CD1c-positive myeloid dendritic cell (primary cell): Measurements from ENCODE around the gene KAZN.

Experiments used
- DNase-seq: peaks from one replicate; pipeline ENCODE4 v3.0.0-alpha.2; 2016; ENCODE audit errors: extremely low spot score

Gene KAZN

DNA sequence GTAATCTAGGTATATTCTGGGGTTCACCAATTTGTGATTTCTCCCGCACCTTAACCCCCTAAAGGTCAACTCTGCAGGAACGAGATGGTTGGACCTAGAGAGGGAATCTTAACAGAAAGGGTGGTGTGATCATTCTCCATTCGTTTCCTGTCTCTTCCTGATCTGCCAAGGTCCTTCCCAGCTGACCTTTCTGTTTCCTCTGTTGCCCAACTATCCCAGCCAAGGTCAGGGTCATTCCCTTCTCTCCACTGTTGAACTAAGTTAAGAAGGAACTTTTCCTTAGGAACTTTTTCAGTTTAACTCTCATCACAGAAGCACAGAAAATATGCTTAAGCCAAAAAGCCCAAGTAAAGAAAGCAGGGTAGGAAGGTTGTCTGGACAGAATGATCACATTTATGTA is 49.3 kb downstream of the KAZN start:
- DNase-seq: no peak

DNA sequence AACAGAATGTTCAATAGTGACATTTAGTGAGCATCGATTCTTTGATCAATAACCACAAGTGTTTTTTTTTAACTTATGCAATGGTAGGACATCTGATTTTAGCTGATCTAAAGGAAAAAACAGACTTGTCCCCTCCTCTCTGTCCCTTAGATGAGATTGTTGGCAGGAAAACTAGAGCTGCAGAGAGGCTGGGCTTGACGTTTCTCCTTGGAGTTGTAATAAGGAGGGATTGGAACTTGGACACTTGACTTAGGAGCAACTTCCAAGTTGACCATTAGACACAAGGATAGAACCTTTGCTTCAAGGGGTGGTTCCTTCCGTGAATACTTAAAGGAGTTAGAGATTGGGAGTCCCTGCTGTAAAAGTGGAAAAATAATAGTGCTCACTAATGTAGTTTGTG is 49.9 kb downstream of the KAZN start:
- DNase-seq: no peak

DNA sequence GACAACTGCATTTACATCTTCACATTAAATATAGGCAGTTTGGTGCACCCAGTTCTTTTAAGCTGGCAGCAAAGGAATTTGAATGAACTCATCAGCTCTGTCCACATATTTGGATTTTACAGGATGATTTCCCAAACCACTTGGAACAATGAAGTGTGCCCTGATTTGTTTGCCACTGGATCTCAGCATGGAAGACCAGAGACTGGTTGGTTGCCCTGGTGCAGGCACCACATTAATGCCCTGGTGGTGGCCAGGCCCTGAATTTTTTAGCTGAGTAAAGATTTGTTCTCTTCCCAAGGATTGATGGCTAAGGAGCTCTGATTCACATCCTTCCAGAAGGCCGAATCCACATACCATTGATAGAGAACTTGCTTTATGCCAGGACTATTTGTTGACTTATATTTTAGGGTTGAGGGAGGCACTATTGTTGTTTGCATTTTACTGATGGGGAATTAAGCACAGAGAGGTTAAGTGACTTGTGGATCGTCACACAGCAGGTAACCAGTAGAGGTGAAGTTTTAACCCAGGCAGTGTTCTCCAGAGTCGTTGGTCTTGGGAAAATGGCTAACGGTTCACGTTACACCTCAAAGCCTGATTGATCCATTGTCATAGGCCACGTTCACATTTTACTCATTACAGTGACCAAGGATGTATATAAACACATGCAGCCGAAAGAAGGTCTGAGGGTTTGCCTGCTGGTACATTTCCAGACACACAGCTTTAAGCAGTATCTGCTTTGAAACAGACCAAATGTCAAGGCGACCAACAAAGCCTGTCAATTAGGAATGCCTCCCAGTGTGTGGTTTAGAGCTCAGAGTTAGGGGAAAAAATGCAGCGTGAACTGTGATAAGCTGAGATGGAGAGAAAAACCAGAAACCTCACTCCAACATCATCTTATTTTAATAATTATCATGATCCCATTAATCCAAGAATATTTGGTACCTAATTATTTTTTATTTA is 50.7 kb downstream of the KAZN start:
- DNase-seq: no peak

DNA sequence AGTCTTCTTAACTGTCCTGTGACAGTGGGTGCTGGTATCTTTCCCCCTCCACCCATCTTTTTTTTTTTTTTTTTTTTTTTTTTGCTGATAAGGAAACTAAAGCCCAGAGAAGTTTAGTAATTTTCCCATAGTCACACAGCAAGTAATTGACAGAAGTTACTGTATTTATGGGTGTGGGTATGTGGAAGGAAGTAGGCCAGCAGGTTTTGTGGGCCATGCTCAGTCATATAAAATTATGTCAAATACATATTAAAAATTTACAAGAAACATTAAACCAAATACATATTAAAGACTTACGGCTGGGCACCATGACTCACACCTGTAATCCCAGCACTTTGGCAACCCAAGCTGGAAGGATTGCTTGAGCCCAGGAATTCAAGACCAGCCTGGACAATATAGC is 51.5 kb downstream of the KAZN start:
- no peak for DNase-seq

DNA sequence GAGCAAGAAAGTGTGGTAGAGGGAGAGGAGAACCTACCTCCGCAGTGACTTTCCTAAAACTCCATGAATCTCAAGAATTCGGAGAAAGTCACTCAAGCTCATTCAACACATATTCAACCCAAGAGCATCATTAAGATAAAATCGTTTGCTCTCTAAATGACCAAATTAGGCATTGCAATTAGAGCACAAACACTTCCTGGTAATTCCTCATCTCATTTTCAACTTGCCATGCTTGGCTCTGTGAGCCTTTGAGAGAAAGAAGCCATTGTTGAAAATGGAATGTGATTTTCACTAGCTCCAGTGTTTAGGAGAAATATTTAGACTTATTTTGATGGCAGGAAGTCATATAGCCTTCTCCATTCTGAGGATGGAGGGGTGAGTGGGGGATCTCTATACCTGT is 52.5 kb downstream of the KAZN start:
- no peak for DNase-seq

DNA sequence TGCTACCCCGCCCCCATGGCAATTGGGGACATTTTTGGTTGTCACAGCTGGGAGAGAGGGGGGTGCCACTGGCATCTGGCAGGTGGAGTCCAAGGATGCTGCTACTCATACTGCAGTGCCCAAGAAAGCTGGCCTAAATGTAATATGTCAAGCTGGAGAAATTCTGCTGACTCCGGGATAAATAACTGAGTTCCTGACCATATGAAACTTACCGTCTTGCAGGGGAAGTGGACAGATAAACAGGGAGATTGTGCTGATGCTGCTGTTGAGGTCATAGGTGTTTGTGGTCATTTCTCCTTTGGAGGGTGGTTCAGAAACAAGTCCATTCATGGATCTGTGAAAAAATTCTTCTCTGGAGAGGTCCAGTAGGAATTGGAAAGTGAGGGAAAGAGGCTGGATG is 54.4 kb downstream of the KAZN start:
- DNase-seq: no peak

DNA sequence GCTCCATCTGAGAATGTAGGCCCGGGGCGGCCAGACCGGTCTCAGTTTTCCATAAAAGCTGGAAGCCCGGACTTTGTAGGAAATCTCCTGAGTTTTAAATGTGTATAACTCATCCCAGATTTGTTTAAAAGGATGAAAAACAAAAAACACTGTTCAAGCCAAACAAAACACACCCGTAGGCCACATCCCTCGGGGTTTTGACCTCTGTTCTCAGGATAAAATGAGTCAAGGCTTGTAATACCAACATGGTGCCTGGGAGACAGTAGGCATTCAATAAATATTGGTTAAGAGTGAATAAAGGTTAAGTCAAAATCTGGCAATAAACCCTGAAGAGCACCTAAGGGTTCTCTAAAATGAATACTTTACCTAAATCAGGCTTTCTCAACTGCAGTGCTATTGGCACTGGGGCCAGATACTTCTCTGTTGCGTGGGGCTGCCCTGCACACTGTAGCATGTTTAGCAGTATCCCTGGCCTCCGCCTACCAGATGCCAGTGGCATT is 55.0 kb downstream of the KAZN start:
- DNase-seq: no peak

DNA sequence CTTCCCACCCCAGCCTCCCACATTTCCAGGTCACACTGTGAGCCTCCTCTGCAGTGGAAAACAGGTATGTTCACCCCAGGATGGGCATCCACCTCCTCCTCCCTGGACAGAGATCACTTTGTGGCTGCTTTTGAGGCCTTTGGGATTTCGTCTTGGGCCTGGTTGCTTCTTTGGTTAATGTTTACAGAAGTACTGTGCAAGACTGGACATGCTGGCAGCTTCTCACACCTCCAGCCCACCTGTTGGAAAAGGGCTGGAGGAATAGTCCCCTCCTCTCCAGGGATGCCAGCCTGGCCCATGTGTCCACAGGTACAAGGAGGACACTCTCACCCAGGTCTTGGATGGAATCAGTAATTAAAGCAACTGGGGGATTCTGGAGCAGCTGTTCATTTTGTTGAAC is 56.1 kb downstream of the KAZN start:
- DNase-seq: no peak

DNA sequence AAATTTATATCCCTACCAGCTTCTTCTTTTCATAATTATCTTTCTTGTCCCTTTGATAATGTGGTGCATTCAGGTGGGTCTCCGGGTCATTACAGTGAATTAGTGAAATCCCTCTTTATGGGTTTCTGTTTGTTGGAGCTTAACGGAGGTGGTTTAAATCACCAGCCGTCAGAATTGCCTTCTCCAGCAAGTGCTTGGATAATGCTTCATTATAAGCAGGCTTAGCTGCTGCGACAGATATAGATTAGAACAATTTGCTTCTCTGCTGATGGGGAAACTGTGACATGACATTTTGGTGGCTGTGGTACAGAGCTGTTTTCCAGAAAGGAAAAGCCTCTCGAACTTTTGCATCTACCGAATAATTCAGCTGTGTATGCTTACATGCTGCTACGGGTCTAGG is 56.9 kb downstream of the KAZN start:
- no peak for DNase-seq

DNA sequence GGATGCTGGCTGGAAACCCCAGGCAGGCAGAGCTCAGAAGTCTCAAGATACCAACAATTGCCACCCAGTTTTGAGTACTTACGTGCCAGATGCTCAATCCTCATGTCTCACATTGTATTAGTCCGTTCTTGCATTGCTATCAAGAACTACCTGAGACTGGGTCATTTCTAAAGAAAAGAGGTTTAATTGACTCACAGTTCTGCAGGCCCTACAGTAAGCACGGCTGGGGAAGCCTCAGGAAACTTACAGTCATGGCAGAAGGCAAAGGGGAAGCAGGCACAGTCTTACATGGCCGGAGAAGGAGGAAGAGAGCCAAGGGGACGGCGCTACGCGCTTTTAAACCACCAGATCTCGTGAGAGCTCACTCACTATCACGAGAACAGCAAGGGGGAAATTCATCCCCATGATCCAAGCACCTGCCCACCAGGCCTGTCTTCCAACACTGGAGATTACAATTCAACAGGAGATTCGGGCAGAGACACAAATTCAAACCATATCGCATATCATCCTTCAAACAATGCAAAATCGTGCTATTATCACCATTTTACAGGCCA is 58.0 kb downstream of the KAZN start:
- DNase-seq: no peak

DNA sequence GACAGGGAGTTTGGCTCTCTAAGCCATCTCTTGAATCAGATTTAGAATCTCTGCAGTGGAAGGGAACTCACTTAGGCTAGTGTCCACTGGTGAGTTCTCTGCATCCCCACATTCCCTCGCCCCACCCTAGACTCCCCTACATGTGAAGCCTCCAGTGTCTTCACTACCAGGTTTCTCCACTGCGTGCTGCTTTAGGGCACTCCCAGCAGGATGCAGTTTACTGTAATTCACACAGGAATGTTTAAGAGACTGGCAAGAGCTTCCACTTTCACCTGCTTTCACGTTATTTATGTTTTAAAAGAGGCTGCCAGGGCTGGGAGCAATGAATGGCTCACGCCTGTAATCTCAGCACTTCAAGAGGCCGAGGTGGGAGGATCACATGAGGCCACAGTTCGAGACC is 60.2 kb downstream of the KAZN start:
- no peak for DNase-seq

DNA sequence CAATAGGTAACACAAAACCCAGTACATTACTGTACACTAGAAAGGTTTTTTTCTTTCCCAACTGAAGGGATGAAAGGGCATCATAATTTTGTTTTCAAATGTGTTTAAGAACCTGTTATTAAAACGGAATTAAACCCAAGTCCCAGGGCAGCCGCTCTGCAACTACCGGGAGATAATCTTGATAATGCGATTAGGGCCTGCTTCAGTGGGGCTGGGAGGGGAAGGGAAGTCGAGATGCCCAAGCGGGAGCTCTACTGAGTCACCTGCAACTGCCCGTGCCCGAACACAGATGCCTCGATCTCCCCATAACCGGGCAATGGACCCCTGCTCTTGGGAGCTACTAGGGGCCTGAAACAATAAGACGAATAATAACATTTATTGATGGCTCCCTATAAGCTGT is 61.4 kb downstream of the KAZN start:
- no peak for DNase-seq

DNA sequence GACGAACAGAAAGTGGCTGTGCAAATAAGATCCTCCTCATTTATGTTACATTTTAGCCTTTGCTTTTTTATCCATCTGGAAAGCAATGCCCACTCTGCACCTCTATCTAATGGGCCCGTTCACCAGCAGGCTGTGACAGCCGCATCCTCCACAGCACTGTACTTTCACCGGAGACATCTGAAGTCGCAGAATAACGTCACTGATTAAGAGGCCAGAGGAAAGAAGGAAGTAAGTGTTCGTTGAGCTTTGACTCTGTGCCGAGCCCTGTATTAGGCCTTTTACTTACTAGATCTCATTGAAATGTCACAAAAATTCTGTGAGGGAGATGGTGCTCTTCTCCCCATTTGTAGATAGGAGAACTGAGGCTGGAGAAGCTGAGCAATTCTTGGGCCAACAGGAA is 62.3 kb downstream of the KAZN start:
- DNase-seq: peak; percentile 17

DNA sequence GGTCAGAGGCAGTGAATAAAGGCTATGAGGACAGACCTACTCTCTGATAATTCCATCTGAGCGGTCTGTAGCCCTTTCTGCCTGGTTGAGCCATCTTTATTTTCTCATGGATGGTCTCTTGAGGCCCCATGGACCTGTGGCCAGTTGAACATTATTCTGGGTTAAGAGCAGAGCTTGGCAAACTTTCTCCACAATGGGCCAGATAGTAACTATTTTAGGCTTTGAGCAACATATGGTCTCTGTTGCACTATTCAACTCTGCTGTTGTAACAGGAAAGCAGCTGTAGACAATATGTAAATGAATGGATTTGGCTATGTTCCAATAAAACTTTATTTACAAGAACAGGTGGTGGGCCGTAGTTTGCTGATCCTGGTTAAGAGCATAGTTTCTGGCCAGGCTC is 62.7 kb downstream of the KAZN start:
- no peak for DNase-seq

DNA sequence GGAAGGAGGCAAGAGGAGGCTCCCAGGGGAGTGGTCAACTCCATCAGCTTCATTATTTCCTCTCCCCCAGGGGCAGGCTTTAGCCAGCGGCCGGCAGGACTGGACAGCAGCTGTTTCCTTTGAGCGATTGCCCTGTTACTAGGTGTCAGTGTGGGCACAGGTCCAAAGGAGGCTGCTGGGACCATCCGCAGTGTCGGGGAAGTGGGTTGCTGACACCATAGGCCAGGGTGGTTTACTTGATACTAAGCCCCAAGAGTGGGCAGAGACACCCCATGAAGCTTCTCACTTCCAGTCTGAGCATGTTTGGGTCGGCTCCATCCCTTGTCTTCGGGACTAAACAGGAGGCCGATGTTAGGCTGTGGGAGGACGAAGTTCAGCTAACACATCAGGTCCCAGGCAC is 63.6 kb downstream of the KAZN start:
- no peak for DNase-seq

DNA sequence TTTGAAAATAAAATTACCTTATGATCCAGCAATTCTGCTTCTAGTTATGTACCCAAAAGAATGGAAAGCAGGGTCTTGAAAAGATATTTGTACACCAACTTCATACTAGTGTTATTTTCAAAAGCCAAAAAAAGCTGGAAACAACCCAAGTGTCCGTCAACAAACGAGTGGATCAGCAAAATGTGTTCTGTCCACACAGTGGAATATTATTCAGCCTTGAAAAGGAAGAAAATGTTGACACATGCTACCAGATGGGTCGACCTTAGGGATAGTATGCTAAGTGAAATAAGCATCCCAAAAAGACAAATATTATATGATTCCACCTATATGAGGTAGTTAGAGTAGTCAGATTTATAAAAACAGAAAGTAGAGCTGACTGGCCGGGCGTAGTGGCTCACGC is 65.3 kb downstream of the KAZN start:
- no peak for DNase-seq

DNA sequence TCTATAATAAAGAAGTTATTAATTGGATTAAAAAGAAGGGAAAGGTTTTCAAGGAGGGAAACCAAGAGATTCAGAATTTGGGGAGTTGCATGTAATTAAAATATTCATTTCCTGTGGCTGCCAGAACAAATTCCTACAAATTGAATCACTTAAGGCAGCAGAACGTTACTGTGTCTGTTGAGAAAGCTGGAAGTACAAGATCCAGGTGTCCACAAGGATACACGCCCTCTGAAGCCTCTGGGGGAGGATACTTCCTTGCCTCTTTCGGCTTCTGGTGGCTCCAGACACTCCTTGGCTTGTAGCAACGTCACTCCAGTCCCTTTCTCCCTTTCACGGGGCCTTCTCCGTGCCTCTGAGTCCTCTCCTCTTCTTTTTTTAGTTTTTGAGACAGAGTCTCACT is 67.9 kb downstream of the KAZN start:
- no peak for DNase-seq

DNA sequence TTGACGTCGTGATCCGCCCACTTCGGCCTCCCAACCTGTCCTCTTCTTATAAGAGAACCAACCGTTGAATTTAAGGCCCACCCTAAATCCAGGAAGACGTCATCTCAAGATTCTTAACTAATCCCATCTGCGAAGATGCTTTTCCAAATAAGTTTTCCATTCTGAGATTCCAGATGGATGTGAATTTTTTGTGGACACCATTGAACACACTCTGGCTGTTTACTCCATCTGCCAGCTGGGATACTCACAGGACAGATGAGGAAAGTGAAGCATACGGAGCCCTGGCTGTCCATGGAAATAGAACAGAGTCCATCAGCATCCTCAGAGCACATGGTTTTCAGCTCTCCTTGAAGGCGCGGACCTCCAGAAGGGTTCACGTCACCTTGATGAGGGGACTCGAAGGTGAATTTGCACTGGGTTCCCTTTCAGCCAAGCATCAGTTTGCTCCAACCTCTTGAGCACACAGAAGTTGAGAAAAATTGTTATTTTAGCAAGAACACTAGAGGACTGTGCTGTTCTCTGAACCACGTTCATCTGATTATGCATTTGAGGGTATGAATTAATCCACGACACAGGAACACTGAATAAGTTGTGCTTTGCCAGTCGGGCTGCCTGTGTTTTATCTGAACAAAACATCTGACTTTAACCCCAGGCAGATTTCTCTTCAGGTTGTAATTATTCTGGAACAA is 68.6 kb downstream of the KAZN start:
- DNase-seq: no peak

DNA sequence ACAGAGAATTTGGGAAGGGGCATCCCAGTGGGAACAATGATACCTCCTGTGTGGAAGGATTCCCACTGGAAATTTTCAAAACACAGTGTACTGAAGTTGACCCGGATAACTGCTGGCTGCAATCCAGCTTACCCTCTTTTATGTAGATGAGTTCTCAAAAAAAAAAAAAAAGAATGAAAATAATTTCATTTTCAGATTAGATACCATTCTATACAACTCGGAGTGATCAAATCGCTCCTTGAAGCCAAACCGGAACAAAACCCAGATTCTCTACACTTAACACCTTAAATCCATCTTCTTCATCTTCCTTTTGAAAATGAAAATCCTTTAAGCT is 69.1 kb downstream of the KAZN start:
- no peak for DNase-seq

DNA sequence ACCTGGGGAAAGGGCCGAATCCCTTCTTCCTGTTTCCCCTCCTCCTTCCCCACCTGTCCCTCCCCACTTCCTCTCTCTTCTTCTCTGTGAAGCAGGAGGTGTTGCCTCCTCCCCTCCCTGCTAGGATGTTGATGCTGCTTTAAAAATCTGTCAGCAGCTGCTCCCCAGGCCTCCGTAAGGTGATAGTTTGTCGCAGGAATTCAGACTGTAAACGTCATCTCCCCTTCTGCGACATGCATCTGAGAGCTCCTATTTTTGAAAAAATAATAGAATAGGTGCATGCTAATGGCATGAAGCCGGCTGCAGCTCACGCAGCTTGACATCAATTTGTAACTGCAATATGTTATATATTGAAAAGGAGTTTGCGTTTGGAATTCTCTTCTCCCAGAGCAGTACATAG is 70.1 kb downstream of the KAZN start:
- DNase-seq: no peak

DNA sequence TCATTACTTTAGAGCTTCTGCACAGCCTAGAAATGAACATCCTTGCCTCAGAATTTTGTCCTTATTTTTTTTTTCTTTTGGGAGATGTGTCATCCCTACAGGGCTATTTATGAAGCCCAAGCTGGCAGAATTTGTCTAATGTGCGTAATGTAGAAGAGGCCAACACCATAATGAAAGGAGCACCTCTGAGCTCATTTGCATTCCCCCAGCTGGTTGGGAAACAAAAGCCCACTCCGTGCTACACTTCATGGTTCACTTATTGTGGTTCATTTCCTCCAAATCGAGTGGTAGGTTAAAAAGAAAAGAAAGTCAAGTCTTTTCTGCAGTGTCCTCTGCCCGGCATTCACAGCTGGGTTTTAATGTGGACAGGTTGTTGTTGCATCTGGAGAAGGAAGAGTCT is 73.5 kb downstream of the KAZN start:
- DNase-seq: no peak

DNA sequence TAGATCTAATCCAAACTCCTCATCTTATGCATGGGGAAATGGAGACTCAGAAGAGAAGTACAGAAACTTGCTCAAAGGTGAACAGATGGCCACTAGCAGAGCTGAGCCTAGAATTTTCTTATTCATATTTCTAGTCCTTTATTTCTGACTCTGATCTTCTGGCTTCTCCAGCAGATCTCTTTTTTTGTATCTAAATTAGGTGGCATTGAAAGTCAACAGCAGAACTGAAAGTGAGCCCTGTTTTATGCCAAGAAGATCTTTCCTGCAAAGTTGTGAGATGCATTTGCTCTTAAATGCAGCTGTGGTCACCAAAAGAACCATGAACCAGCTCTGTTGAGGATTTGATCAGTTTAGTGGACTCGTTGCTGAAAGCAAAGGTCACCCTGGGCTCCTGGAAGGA is 75.5 kb downstream of the KAZN start:
- no peak for DNase-seq

DNA sequence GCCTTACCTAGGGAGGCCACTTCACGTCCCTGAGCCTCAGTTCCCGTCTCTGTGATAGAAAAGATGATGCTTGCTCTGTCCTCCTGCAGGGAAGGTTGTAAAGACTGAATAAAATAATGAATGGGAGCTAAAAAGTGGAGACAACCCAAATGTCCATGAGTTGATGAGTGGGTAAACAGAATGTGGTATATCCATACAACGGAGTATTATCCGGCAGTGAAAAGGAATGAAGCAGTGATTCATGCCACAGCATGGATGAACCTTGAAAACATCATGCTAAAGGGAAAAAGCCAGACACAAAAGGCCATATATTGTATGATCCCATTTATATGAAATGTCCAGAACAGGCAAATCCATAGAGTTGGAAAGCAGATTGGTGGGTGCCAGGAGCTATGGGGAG is 77.9 kb downstream of the KAZN start:
- DNase-seq: no peak
